Measurements from ENCODE around the gene SPATA24.
A peak's percentile ranks its signal among the peaks of the same experiment; 100 is the strongest.
"Not testable (repeated sequence)": the region's sequence is repeated elsewhere in the genome, so short reads cannot be mapped to it uniquely, and the experiment has no call there.

The SPATA24 gene

GRCh38 chr5:139382807-139383206, 21.1 kb downstream of the SPATA24 start:
- DNase-seq (ENCODE audit: low spot score) = no peak

- no peak for DNase-seq (ENCODE audit: low spot score)
Measured at GRCh38 chr5:139381837-139382761, 21.8 kb downstream of the SPATA24 start.

GRCh38 chr5:139379626-139380449, 24.1 kb downstream of the SPATA24 start:
- no peak for DNase-seq (ENCODE audit: low spot score)

GRCh38 chr5:139378941-139379361, 24.9 kb downstream of the SPATA24 start:
- no peak for DNase-seq (ENCODE audit: low spot score)

GRCh38 chr5:139378101-139378825, 25.6 kb downstream of the SPATA24 start:
- no peak for DNase-seq (ENCODE audit: low spot score)

- DNase-seq (ENCODE audit: low spot score) = no peak
Measured at GRCh38 chr5:139377226-139377625, 26.7 kb downstream of the SPATA24 start.

- DNase-seq (ENCODE audit: low spot score) = no peak
Measured at GRCh38 chr5:139376364-139376763, 27.5 kb downstream of the SPATA24 start.

- DNase-seq (ENCODE audit: low spot score) = no peak
Measured at GRCh38 chr5:139374909-139375308, 29.0 kb downstream of the SPATA24 start.

GRCh38 chr5:139371482-139372435, 32.1 kb downstream of the SPATA24 start:
- DNase-seq (ENCODE audit: low spot score) = no peak

- DNase-seq (ENCODE audit: low spot score) = no peak
Measured at GRCh38 chr5:139369181-139369580, 34.7 kb downstream of the SPATA24 start.

GRCh38 chr5:139368613-139369012, 35.3 kb downstream of the SPATA24 start:
- DNase-seq (ENCODE audit: low spot score) = peak; percentile 36

GRCh38 chr5:139364466-139364865, 39.4 kb downstream of the SPATA24 start:
- no peak for DNase-seq (ENCODE audit: low spot score)

- DNase-seq (ENCODE audit: low spot score) = no peak
Measured at GRCh38 chr5:139363937-139364336, 40.0 kb downstream of the SPATA24 start.

GRCh38 chr5:139361835-139362429, 42.0 kb downstream of the SPATA24 start:
- DNase-seq (ENCODE audit: low spot score) = no peak

GRCh38 chr5:139360384-139360783, 43.5 kb downstream of the SPATA24 start:
- DNase-seq (ENCODE audit: low spot score) = no peak

- no peak for DNase-seq (ENCODE audit: low spot score)
Measured at GRCh38 chr5:139358064-139358463, 45.8 kb downstream of the SPATA24 start.

- not testable (repeated sequence) for DNase-seq (ENCODE audit: low spot score)
Measured at GRCh38 chr5:139355900-139356299, 48.0 kb downstream of the SPATA24 start.

- DNase-seq (ENCODE audit: low spot score) = no peak
Measured at GRCh38 chr5:139354186-139354585, 49.7 kb downstream of the SPATA24 start.

GRCh38 chr5:139347863-139348262, 56.0 kb downstream of the SPATA24 start:
- not testable (repeated sequence) for DNase-seq (ENCODE audit: low spot score)
